Spleen (tissue), 11 donors: Measurements from ENCODE around the gene MAP3K2. TPM values are rescaled to one million over a fixed set of nuclear protein-coding genes. Genes with fewer than 3 reads are reported as not detected.

Experiments
- DNase-seq: peaks from one replicate; pipeline ENCODE4 v3.0.0-alpha.2; 2020
- H3K27ac ChIP-seq, 8 donors: fragments of 200-600 bp; sonication (generic) in 7 of 8; 1 replicate in 4 of 8; 2 replicates in 4 of 8; pipeline versions ENCODE4 v1.5.0 to v1.8.0; 2016 to 2021; ENCODE audit warnings: inconsistent platforms in 4 of 8, mild to moderate bottlenecking in 4 of 8, moderate library complexity in 1 of 8
- H3K27me3 ChIP-seq, 7 donors: fragments of 200-600 bp; sonication (generic) in 6 of 7; replicated peaks in 1 of 7; 1 replicate in 4 of 7; 2 replicates in 3 of 7; pipeline versions ENCODE4 v1.5.0 to v1.8.0; 2016 to 2021; ENCODE audit warnings: inconsistent platforms in 3 of 7, mild to moderate bottlenecking in 1 of 7
- H3K36me3 ChIP-seq, 6 donors: fragments of 200-600 bp; sonication (generic) in 5 of 6; 1 replicate in 4 of 6; 2 replicates in 2 of 6; pipeline versions ENCODE4 v1.5.0 to v1.8.0; 2016 to 2021; ENCODE audit warnings: inconsistent platforms in 2 of 6
- H3K4me1 ChIP-seq, 6 donors: fragments of 200-600 bp; sonication (generic) in 5 of 6; 1 replicate in 3 of 6; 2 replicates in 3 of 6; pipeline versions ENCODE4 v1.5.0 to v1.8.0; 2016 to 2021; ENCODE audit warnings: inconsistent platforms in 3 of 6
- H3K4me3 ChIP-seq, 8 donors: fragments of 200-600 bp; sonication (generic) in 7 of 8; 1 replicate in 4 of 8; 2 replicates in 4 of 8; pipeline versions ENCODE4 v1.5.0 to v1.8.0; 2016 to 2021; ENCODE audit warnings: inconsistent platforms in 4 of 8, mild to moderate bottlenecking in 4 of 8, moderate library complexity in 2 of 8
- H3K9me3 ChIP-seq, 8 donors: fragments of 200-600 bp; sonication (generic) in 7 of 8; 1 replicate in 4 of 8; 2 replicates in 4 of 8; pipeline versions ENCODE4 v1.5.0 to v1.8.0; 2016 to 2021; ENCODE audit warnings: inconsistent platforms in 4 of 8
- POLR2A ChIP-seq, 3 donors: fragments of 450-650 bp; IDR thresholded peaks; one replicate each; pipeline ENCODE4 v1.5.1; 2017; ENCODE audit warnings: antibody characterized with exemption in 3 of 3, mild to moderate bottlenecking in 1 of 3
- POLR2AphosphoS5 ChIP-seq, 3 donors: sonication (generic); formaldehyde crosslinking; IDR thresholded peaks; one replicate each; pipeline ENCODE4 v1.5.1; 2017; ENCODE audit warnings: antibody characterized with exemption in 3 of 3
- WGBS, 5 donors: extraction: QIAGEN DNeasy Blood & Tissue Kit in 3 of 5; methylation state at CpG; one replicate each; pipeline versions ENCODE4 v1.1.5 to v1.1.7; 2013 to 2018; 5-methylcytosine and 5-hydroxymethylcytosine counted together
- intact Hi-C: fragments of 100-400 bp; cut with DNase I; formaldehyde crosslinking; loops from one replicate; pipeline ENCODE4 v1.15.0; 2023; ENCODE audit warnings: low total_unique reads
- polyA plus RNA-seq, 3 donors: library from polyadenylated mRNA; stranded (reverse); fragments of 200-250 nt; gene quantifications; one replicate each; pipeline ENCODE4 v1.2.1, GENCODE V29; 2013
- total RNA-seq, 7 donors: library from RNA; depleted of rRNA in 3 of 7; stranded (reverse); fragments of >200 nt in 3 of 7; fragmentation: NEBNext Ultra II Directional in 4 of 7; extraction: Animal tissue kit (Norgen Biotek cat#: 25700) in 4 of 7; gene quantifications; one replicate each; pipeline versions ENCODE4 v1.1.0 to v1.2.1, GENCODE V29; 2016 to 2021
- TF ChIP-seq, protein P1 (sequence below), 11 experiments: fragments of 200-600 bp in 7 of 11; fragments of 450-650 bp in 4 of 11; sonication (generic) in 4 of 11; IDR thresholded peaks in 8 of 11; conservative IDR thresholded peaks in 3 of 11; 1 replicate in 7 of 11; 2 replicates in 4 of 11; pipeline versions ENCODE4 v1.4.0 to v1.8.0; 2016 to 2021; ENCODE audit warnings: antibody characterized with exemption in 11 of 11, inconsistent platforms in 4 of 11, mild to moderate bottlenecking in 1 of 11
- donor health status: healthy with polysubstance abuse.
- donor health status: DM: no; HTN: no; CAD: no; lungs with moderate emphysema.
- donor health status: DM: no; HTN: no; CAD: no.
- donor health status: Bipolar disorder and iron deficiency.
- donor health status: healthy.
- donor health status: DM: no; HTN: no; CAD: no.
- donor health status: DM: yes; HTN: yes; CAD: no.

Gene MAP3K2
- total and polyA plus RNA-seq, 10 donors, result 6.5 to 83.9 (median 63.0) TPM

GRCh38 chr2:127378720-127379119 is 9.1 kb downstream of the MAP3K2 start:
- H3K36me3 ChIP-seq, result peaks cover 0 to 11% (median 3%) of the 10 kb centered on the region in 6 donors
- intact Hi-C loops, result no loop called here
- WGBS, 5 donors, result 91 to 93% (median 93%) methylated on average over 6 of the region's 6 CpGs
- DNase-seq, result no peak
- H3K9me3 ChIP-seq, result peaks cover 2 to 21% (median 18%) of the 10 kb centered on the region in 8 donors
- no peaks in the 10 kb centered on the region for H3K27me3 ChIP-seq
- no peak overlapping the region for H3K27ac ChIP-seq
- peaks cover 8 to 75% (median 31%) of the 10 kb centered on the region in 6 donors for H3K4me1 ChIP-seq
- TF ChIP-seq POLR2AphosphoS5 (IDR thresholded peaks at IDR 0.05) (no peak), POLR2A (IDR thresholded peaks at IDR 0.05) (no peak)
- TF ChIP-seq, protein P1, sequence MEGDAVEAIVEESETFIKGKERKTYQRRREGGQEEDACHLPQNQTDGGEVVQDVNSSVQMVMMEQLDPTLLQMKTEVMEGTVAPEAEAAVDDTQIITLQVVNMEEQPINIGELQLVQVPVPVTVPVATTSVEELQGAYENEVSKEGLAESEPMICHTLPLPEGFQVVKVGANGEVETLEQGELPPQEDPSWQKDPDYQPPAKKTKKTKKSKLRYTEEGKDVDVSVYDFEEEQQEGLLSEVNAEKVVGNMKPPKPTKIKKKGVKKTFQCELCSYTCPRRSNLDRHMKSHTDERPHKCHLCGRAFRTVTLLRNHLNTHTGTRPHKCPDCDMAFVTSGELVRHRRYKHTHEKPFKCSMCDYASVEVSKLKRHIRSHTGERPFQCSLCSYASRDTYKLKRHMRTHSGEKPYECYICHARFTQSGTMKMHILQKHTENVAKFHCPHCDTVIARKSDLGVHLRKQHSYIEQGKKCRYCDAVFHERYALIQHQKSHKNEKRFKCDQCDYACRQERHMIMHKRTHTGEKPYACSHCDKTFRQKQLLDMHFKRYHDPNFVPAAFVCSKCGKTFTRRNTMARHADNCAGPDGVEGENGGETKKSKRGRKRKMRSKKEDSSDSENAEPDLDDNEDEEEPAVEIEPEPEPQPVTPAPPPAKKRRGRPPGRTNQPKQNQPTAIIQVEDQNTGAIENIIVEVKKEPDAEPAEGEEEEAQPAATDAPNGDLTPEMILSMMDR (IDR thresholded peaks at IDR 0.05 in 8 of 11, conservative IDR thresholded peaks at IDR 0.05 in 3 of 11), result no peak
- H3K4me3 ChIP-seq, result no peak overlapping the region

DNA sequence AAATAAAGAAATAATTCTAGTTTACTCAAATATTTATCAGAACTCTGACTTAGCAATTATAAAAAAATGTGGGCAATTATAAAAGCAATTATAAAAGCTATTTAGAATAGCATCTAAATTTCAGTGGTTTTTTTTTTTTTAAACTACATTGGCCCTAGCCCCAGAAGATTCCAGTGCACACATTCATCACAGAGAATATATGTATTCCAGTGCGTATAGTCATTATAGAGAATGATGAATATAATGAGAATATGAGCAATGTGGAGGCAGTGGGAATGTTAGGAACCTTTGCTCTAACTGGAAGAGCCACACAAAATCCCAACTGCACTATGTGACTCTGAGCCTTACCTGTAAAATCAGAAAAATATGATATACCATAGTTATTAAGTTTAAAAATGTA is 10.5 kb downstream of the MAP3K2 start:
- H3K27ac ChIP-seq, result no peak overlapping the region
- TF ChIP-seq, protein P1 (IDR thresholded peaks at IDR 0.05 in 8 of 11, conservative IDR thresholded peaks at IDR 0.05 in 3 of 11), result no peak
- TF ChIP-seq POLR2A (IDR thresholded peaks at IDR 0.05), result no peak
- TF ChIP-seq POLR2AphosphoS5 (IDR thresholded peaks at IDR 0.05), result no peak
- no peak for DNase-seq
- WGBS, 5 donors, result 90 to 100% (median 96%) methylated on average over 1 of the region's 1 CpG
- no peak overlapping the region for H3K4me3 ChIP-seq
- no peaks in the 10 kb centered on the region for H3K27me3 ChIP-seq
- intact Hi-C loops, result no loop called here
- peaks cover 5 to 60% (median 26%) of the 10 kb centered on the region in 6 donors for H3K4me1 ChIP-seq
- peaks cover 10 to 36% (median 31%) of the 10 kb centered on the region in 8 donors for H3K9me3 ChIP-seq
- H3K36me3 ChIP-seq, result peaks cover 0 to 11% (median 3%) of the 10 kb centered on the region in 6 donors

- no peaks in the 10 kb centered on the region for H3K27me3 ChIP-seq
- no peak overlapping the region for H3K4me3 ChIP-seq
- H3K4me1 ChIP-seq, result peaks cover 4 to 53% (median 23%) of the 10 kb centered on the region in 6 donors
- intact Hi-C loops, result no loop called here
- no peak overlapping the region for H3K27ac ChIP-seq
- WGBS, 5 donors, result 97 to 100% (median 98%) methylated on average over 8 of the region's 8 CpGs
- H3K36me3 ChIP-seq, result peaks cover 0 to 11% (median 3%) of the 10 kb centered on the region in 6 donors
- TF ChIP-seq POLR2AphosphoS5 (IDR thresholded peaks at IDR 0.05) (no peak), POLR2A (IDR thresholded peaks at IDR 0.05) (no peak)
- TF ChIP-seq, protein P1 (IDR thresholded peaks at IDR 0.05 in 8 of 11, conservative IDR thresholded peaks at IDR 0.05 in 3 of 11), result no peak
- H3K9me3 ChIP-seq, result peaks cover 10 to 43% (median 32%) of the 10 kb centered on the region in 8 donors
- no peak for DNase-seq
Observed at GRCh38 chr2:127376257-127376656, 11.5 kb downstream of the MAP3K2 start.

- peaks cover 0 to 23% (median 3%) of the 10 kb centered on the region in 6 donors for H3K36me3 ChIP-seq
- no peak overlapping the region for H3K4me3 ChIP-seq
- H3K9me3 ChIP-seq, result peaks cover 10 to 61% (median 46%) of the 10 kb centered on the region in 8 donors
- TF ChIP-seq, protein P1 (IDR thresholded peaks at IDR 0.05 in 8 of 11, conservative IDR thresholded peaks at IDR 0.05 in 3 of 11), result no peak
- TF ChIP-seq POLR2AphosphoS5 (IDR thresholded peaks at IDR 0.05) (no peak), POLR2A (IDR thresholded peaks at IDR 0.05) (no peak)
- 94 to 97% (median 96%) methylated on average over 5 of the region's 5 CpGs for WGBS, 5 donors
- no peaks in the 10 kb centered on the region for H3K27me3 ChIP-seq
- DNase-seq, result no peak
- H3K4me1 ChIP-seq, result peaks cover 0 to 25% (median 6%) of the 10 kb centered on the region in 6 donors
- intact Hi-C loops, result no loop called here
- no peak overlapping the region for H3K27ac ChIP-seq
Observed at GRCh38 chr2:127373362-127374083, 14.3 kb downstream of the MAP3K2 start.
